Superior temporal gyrus (tissue), 1 donor: ENCODE data around the gene NSD1.

Experiments
- DNase-seq: peaks from one replicate; pipeline ENCODE4 v3.0.0-alpha.2; 2016; ENCODE audit errors: extremely low spot score

The NSD1 gene

GRCh38 chr5:177098120-177098469, 35.5 kb upstream of the NSD1 start:
- no peak for DNase-seq

- peak; percentile 16 for DNase-seq
Measured at GRCh38 chr5:177098470-177099141, 35.0 kb upstream of the NSD1 start.

- no peak for DNase-seq
Measured at GRCh38 chr5:177099422-177100093, 34.0 kb upstream of the NSD1 start.

GRCh38 chr5:177100714-177101121, 32.9 kb upstream of the NSD1 start:
- DNase-seq, result no peak

GRCh38 chr5:177103523-177104253, 29.9 kb upstream of the NSD1 start:
- DNase-seq, result no peak

GRCh38 chr5:177105691-177106476, 27.7 kb upstream of the NSD1 start:
- DNase-seq, result no peak

GRCh38 chr5:177107159-177107558, 26.4 kb upstream of the NSD1 start:
- DNase-seq, result no peak

- no peak for DNase-seq
Measured at GRCh38 chr5:177109810-177110209, 23.8 kb upstream of the NSD1 start.

- DNase-seq, result peak; percentile 72
Measured at GRCh38 chr5:177111720-177112394, 21.7 kb upstream of the NSD1 start.

- DNase-seq, result no peak
Measured at GRCh38 chr5:177112589-177113220, 20.9 kb upstream of the NSD1 start.

GRCh38 chr5:177113566-177114424, 19.8 kb upstream of the NSD1 start:
- DNase-seq, result peak; percentile 93

GRCh38 chr5:177116631-177117373, 16.8 kb upstream of the NSD1 start:
- peak; percentile 93 for DNase-seq

- no peak for DNase-seq
Measured at GRCh38 chr5:177117441-177118045, 16.0 kb upstream of the NSD1 start.

- no peak for DNase-seq
Measured at GRCh38 chr5:177122566-177122965, 11.0 kb upstream of the NSD1 start.

GRCh38 chr5:177123789-177124485, 9.6 kb upstream of the NSD1 start:
- DNase-seq, result no peak

- no peak for DNase-seq
Measured at GRCh38 chr5:177124486-177124991, 9.0 kb upstream of the NSD1 start.

GRCh38 chr5:177126771-177127170, 6.8 kb upstream of the NSD1 start:
- no peak for DNase-seq

- DNase-seq, result no peak
Measured at GRCh38 chr5:177128551-177128981, 5.0 kb upstream of the NSD1 start.
